A673 (cell line): ENCODE data around the gene INCENP.

Experiments used
- CTCF ChIP-seq: fragments of 300-800, 200-600 bp; sonication (generic); conservative IDR thresholded peaks from 2 replicates; pipeline ENCODE4 v1.5.1; 2017; ENCODE audit warnings: low read depth, mild to moderate bottlenecking, antibody characterized with exemption, low read length, moderate library complexity, mixed read lengths
- EZH2 ChIP-seq: fragments of 200-600 bp; sonication (generic); IDR thresholded peaks from 2 replicates; pipeline ENCODE4 v1.6.1; 2017; ENCODE audit warnings: borderline replicate concordance, low read depth, mild to moderate bottlenecking, mixed read lengths, antibody characterized with exemption, low read length; ENCODE audit not compliant: poor library complexity, severe bottlenecking

GRCh38 chr11:62137276-62137861 lies 13.6 kb downstream of the INCENP start:
- TF ChIP-seq EZH2 (no peak), CTCF (no peak)
